DMS153 (cell line): ENCODE data around the gene AKAP1.

ENCODE experiments used
- DNase-seq: peaks from one replicate; lab custom pipeline; 2025; lab: John Stamatoyannopoulos, UW

The AKAP1 gene

GRCh38 chr17:57165754-57166153, 80.7 kb downstream of the AKAP1 start:
- DNase-seq, result no peak

- no peak for DNase-seq
Measured at GRCh38 chr17:57166803-57167202, 81.8 kb downstream of the AKAP1 start.

GRCh38 chr17:57168695-57169094, 83.6 kb downstream of the AKAP1 start:
- DNase-seq, result no peak

DNA sequence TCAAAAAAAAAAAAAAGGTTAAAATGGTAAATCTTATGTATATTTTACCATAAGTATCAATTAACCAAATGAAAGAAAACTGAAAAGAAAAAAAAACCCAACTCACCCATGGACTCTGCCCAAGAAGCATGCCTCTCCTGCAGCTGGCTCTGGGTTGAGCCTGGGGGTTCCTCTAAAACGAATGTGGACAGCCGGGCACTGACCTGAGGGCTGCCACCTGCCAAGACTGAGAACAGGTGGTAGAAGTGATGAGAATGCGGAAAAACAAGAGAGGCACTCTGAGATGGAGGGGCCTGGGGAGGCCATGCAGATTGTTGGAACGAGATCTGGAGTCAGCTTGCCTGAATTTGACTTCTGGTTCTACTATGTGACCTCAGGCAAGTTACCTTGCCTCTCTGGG, 85.8 kb downstream of the AKAP1 start:
- no peak for DNase-seq
